H1 (cell line): Measurements from ENCODE around the gene PTPN5. TPM values are rescaled to one million over a fixed set of nuclear protein-coding genes. Genes with fewer than 3 reads are reported as not detected.

Experiments used
- CTCF ChIA-PET: fragments of 300-600 bp; sonication (Branson Sonifier 250); formaldehyde crosslinking; loops from one replicate; lab custom pipeline; 2021; ENCODE audit not compliant: partially characterized antibody; lab: Charles Lee
- POLR2A ChIA-PET: fragments of 300-600 bp; sonication (Branson Sonifier 250); formaldehyde crosslinking; loops from one replicate; lab custom pipeline; 2021; ENCODE audit warnings: inconsistent platforms; ENCODE audit not compliant: partially characterized antibody; lab: Charles Lee
- DNase-seq, 2 experiments: peaks; one replicate each; pipeline versions ENCODE4 v3.0.0 to v3.0.0-alpha.2; 2010 to 2022; ENCODE audit warnings: low spot score in 2 of 2, low read depth in 1 of 2, mixed read lengths in 1 of 2
- FAIRE-seq: peaks from 2 replicates; lab custom pipeline; 2011; peaks lifted over from hg19 to GRCh38; lab: Jason Lieb, UNC
- H2AFZ ChIP-seq: 2 replicates; pipeline ENCODE4 v1.8.1; 2012; ENCODE audit warnings: low read length, inconsistent platforms
- H2AK5ac ChIP-seq: 2 replicates; pipeline ENCODE4 v1.6.1; 2013; ENCODE audit warnings: low read depth, low read length
- H2BK120ac ChIP-seq: replicated peaks from 2 replicates; pipeline ENCODE3; 2013; ENCODE audit warnings: low read depth, low read length, inconsistent platforms
- H2BK12ac ChIP-seq: 2 replicates; pipeline ENCODE4 v1.6.1; 2013; ENCODE audit warnings: low read depth, low read length
- H2BK15ac ChIP-seq: 2 replicates; pipeline ENCODE4 v1.6.1; 2013; ENCODE audit warnings: low read length
- H2BK20ac ChIP-seq: 2 replicates; pipeline ENCODE4 v1.6.1; 2013; ENCODE audit warnings: low read length
- H2BK5ac ChIP-seq: 2 replicates; pipeline ENCODE4 v1.6.1; 2013; ENCODE audit warnings: low read depth, low read length
- H3K14ac ChIP-seq: 2 replicates; pipeline ENCODE4 v1.6.1; 2013; ENCODE audit warnings: inconsistent platforms; ENCODE audit not compliant: insufficient read length
- H3K18ac ChIP-seq: 2 replicates; pipeline ENCODE4 v1.6.1; 2013; ENCODE audit warnings: low read length; ENCODE audit errors: extremely low read depth
- H3K23ac ChIP-seq: 2 replicates; pipeline ENCODE4 v1.6.1; 2013; ENCODE audit warnings: inconsistent platforms; ENCODE audit not compliant: insufficient read length
- H3K23me2 ChIP-seq: 2 replicates; pipeline ENCODE4 v1.6.1; 2013; ENCODE audit warnings: low read depth, low read length
- H3K27ac ChIP-seq: 2 replicates; pipeline ENCODE4 v1.6.1; 2011; ENCODE audit warnings: low read depth, low read length, inconsistent platforms
- H3K27me3 ChIP-seq, 4 experiments: replicated peaks in 1 of 4; 1 replicate in 1 of 4; 2 replicates in 3 of 4; pipeline versions ENCODE4 v1.6.1 to v1.8.1; 2011 to 2013; ENCODE audit warnings: low read length in 3 of 4, mild to moderate bottlenecking in 3 of 4, inconsistent platforms in 2 of 4, mixed read lengths in 2 of 4, moderate library complexity in 1 of 4; ENCODE audit not compliant: control insufficient read depth in 3 of 4, insufficient read depth in 3 of 4; ENCODE audit errors: extremely low read depth in 1 of 4
- H3K36me3 ChIP-seq, 4 experiments: 2 replicates each; pipeline versions ENCODE4 v1.6.1 to v1.8.1; 2011 to 2013; ENCODE audit warnings: mild to moderate bottlenecking in 4 of 4, low read length in 3 of 4, moderate library complexity in 2 of 4, control low read depth in 1 of 4, inconsistent platforms in 1 of 4; ENCODE audit not compliant: insufficient read depth in 4 of 4, control insufficient read depth in 2 of 4
- H3K4ac ChIP-seq: replicated peaks from 2 replicates; pipeline ENCODE3; 2013; ENCODE audit warnings: low read length, low read depth, mixed read lengths, inconsistent platforms; ENCODE audit not compliant: insufficient read length
- H3K4me1 ChIP-seq, 4 experiments: replicated peaks in 1 of 4; 1 replicate in 1 of 4; 2 replicates in 3 of 4; pipeline versions ENCODE4 v1.6.1 to v1.8.1; 2011 to 2013; ENCODE audit warnings: low read length in 3 of 4, inconsistent platforms in 2 of 4, mixed read lengths in 1 of 4; ENCODE audit not compliant: insufficient read depth in 4 of 4, control insufficient read depth in 3 of 4
- H3K4me2 ChIP-seq, 2 experiments: 2 replicates each; pipeline versions ENCODE4 v1.6.1 to v1.8.1; 2011 to 2013; ENCODE audit warnings: low read depth in 2 of 2, low read length in 2 of 2, control low read depth in 1 of 2, inconsistent platforms in 1 of 2, mild to moderate bottlenecking in 1 of 2; ENCODE audit not compliant: insufficient read depth in 1 of 2
- H3K4me3 ChIP-seq, 4 experiments: fragments of 200-600, 300-600 bp in 1 of 4; sonication (generic), shearing (Covaris generic), sonication (Bioruptor Twin) in 1 of 4; 2 replicates each; pipeline versions ENCODE4 v1.5.1 to v1.8.1; 2011 to 2016; ENCODE audit warnings: low read length in 4 of 4, low read depth in 3 of 4, control low read depth in 2 of 4, inconsistent platforms in 2 of 4, mild to moderate bottlenecking in 2 of 4, mixed read lengths in 1 of 4, moderate library complexity in 1 of 4; ENCODE audit not compliant: insufficient read depth in 2 of 4; ENCODE audit errors: extremely low read depth in 1 of 4
- H3K56ac ChIP-seq: replicated peaks from 2 replicates; pipeline ENCODE3; 2013; ENCODE audit warnings: low read depth, mild to moderate bottlenecking, mixed read lengths, low read length, inconsistent platforms; ENCODE audit not compliant: insufficient read length
- H3K79me1 ChIP-seq: 2 replicates; pipeline ENCODE4 v1.6.1; 2013; ENCODE audit warnings: low read depth, low read length, control low read depth
- H3K79me2 ChIP-seq, 2 experiments: 2 replicates each; pipeline versions ENCODE4 v1.6.1 to v1.8.1; 2012 to 2013; ENCODE audit warnings: low read length in 2 of 2, mild to moderate bottlenecking in 2 of 2, inconsistent platforms in 1 of 2; ENCODE audit not compliant: insufficient read depth in 2 of 2, control insufficient read depth in 1 of 2
- H3K9ac ChIP-seq, 4 experiments: replicated peaks in 1 of 4; 1 replicate in 1 of 4; 2 replicates in 3 of 4; pipeline versions ENCODE4 v1.6.1 to v1.8.1; 2011 to 2013; ENCODE audit warnings: low read depth in 3 of 4, low read length in 3 of 4, control low read depth in 2 of 4, mild to moderate bottlenecking in 2 of 4, moderate library complexity in 2 of 4, inconsistent platforms in 1 of 4; ENCODE audit errors: extremely low read depth in 1 of 4
- H3K9me3 ChIP-seq, 2 experiments: 2 replicates each; pipeline versions ENCODE4 v1.6.1 to v1.8.1; 2012 to 2013; ENCODE audit warnings: mild to moderate bottlenecking in 2 of 2, moderate library complexity in 2 of 2, control low read depth in 1 of 2, inconsistent platforms in 1 of 2, low read depth in 1 of 2, low read length in 1 of 2, mixed read lengths in 1 of 2; ENCODE audit not compliant: insufficient read depth in 2 of 2
- H4K20me1 ChIP-seq, 2 experiments: replicated peaks in 1 of 2; 2 replicates each; pipeline versions ENCODE3 to v1.8.1; 2011 to 2013; ENCODE audit warnings: inconsistent platforms in 2 of 2, low read length in 2 of 2, mild to moderate bottlenecking in 1 of 2; ENCODE audit not compliant: insufficient read depth in 2 of 2, control insufficient read depth in 1 of 2
- H4K5ac ChIP-seq: 2 replicates; pipeline ENCODE4 v1.6.1; 2013; ENCODE audit warnings: low read length, low read depth, mixed read lengths, inconsistent platforms; ENCODE audit not compliant: insufficient read length
- H4K8ac ChIP-seq: 2 replicates; pipeline ENCODE4 v1.8.0; 2013; ENCODE audit warnings: mild to moderate bottlenecking, moderate library complexity, low read length, inconsistent platforms; ENCODE audit not compliant: insufficient read depth; ENCODE audit errors: extremely low read depth
- H4K91ac ChIP-seq: replicated peaks from 2 replicates; pipeline ENCODE3; 2013; ENCODE audit warnings: low read length, mixed read lengths, inconsistent platforms; ENCODE audit not compliant: insufficient read length
- CBX5 ChIP-seq: fragments of 300-800, 300-1000 bp; sonication (generic); IDR thresholded peaks from 2 replicates; pipeline ENCODE4 v1.7.1; 2016; ENCODE audit warnings: antibody characterized with exemption, low read length, low read depth
- CREB1 ChIP-seq: IDR thresholded peaks from 2 replicates; pipeline ENCODE4 v1.6.1; 2012; ENCODE audit warnings: inconsistent platforms
- CTBP2 ChIP-seq: IDR thresholded peaks from 2 replicates; pipeline ENCODE4 v1.7.0; 2011; ENCODE audit warnings: borderline replicate concordance, mild to moderate bottlenecking, moderate library complexity, mixed read lengths, low read length; ENCODE audit not compliant: insufficient read depth, insufficient read length
- EZH2 ChIP-seq: fragments of 200-600 bp; sonication (generic); IDR thresholded peaks from 2 replicates; pipeline ENCODE4 v1.7.1; 2012; ENCODE audit warnings: low read depth, mild to moderate bottlenecking, moderate library complexity, low read length, inconsistent platforms; ENCODE audit not compliant: severe bottlenecking
- NRF1 ChIP-seq: IDR thresholded peaks from 2 replicates; pipeline ENCODE4 v1.6.1; 2011; ENCODE audit warnings: mild to moderate bottlenecking, low read depth, low read length, improper control_type of control experiment
- RXRA ChIP-seq: IDR thresholded peaks from 2 replicates; pipeline ENCODE4 v1.6.1; 2011; ENCODE audit warnings: low read depth, mild to moderate bottlenecking, low read length, moderate library complexity; ENCODE audit not compliant: insufficient read depth
- YY1 ChIP-seq: IDR thresholded peaks from 2 replicates; pipeline ENCODE4 v1.6.1; 2011; ENCODE audit warnings: low read depth, mild to moderate bottlenecking, low read length
- ZNF274 ChIP-seq: IDR thresholded peaks from 2 replicates; pipeline ENCODE4 v1.7.0; 2012; ENCODE audit warnings: low read length, borderline replicate concordance; ENCODE audit errors: extremely low read depth
- WGBS, 2 experiments: shearing (Covaris generic) in 1 of 2; methylation state at CpG; one replicate each; pipeline versions ENCODE4 v1.1.6 to v1.1.7; 2013 to 2015; ENCODE audit warnings: low lambda C conversion rate in 2 of 2, mixed read lengths in 2 of 2, inconsistent platforms in 1 of 2, low coverage in 1 of 2, missing lambda C conversion rate in 1 of 2; ENCODE audit not compliant: insufficient replicate concordance in 2 of 2, insufficient coverage in 1 of 2, insufficient read length in 1 of 2; ENCODE audit errors: extremely low coverage in 1 of 2, missing lambda C conversion rate in 1 of 2; 5-methylcytosine and 5-hydroxymethylcytosine counted together
- polyA plus RNA-seq, 7 experiments: library from polyadenylated mRNA; depleted of rRNA in 3 of 7; stranded (reverse) in 5 of 7; unstranded in 2 of 7; fragments of >200 nt in 5 of 7; fragments of 200-250 nt in 2 of 7; gene quantifications; 1 replicate in 5 of 7; 2 replicates in 1 of 7; 4 replicates in 1 of 7; pipeline versions ENCODE4 v1.2.1 to v1.2.3, GENCODE V29; 2011 to 2013; ENCODE audit warnings: missing spikeins in 2 of 7, mixed read lengths in 2 of 7
- total RNA-seq: library from RNA; stranded (reverse); fragmentation: NEBNext Ultra II Directional; extraction: Animal tissue kit (Norgen Biotek cat#: 25700); gene quantifications from 2 replicates; pipeline ENCODE4 v1.2.1, GENCODE V29; 2021
- TF ChIP-seq, protein P1 (sequence below): IDR thresholded peaks from 2 replicates; pipeline ENCODE4 v1.6.1; 2012; ENCODE audit warnings: low read length, inconsistent platforms

Gene PTPN5
- total and polyA plus RNA-seq, 2 of the 8 experiments (the other 6 are each of a cell fraction or from before 2014, with no cell fraction given), result 8.4 to 12.9 TPM

DNA sequence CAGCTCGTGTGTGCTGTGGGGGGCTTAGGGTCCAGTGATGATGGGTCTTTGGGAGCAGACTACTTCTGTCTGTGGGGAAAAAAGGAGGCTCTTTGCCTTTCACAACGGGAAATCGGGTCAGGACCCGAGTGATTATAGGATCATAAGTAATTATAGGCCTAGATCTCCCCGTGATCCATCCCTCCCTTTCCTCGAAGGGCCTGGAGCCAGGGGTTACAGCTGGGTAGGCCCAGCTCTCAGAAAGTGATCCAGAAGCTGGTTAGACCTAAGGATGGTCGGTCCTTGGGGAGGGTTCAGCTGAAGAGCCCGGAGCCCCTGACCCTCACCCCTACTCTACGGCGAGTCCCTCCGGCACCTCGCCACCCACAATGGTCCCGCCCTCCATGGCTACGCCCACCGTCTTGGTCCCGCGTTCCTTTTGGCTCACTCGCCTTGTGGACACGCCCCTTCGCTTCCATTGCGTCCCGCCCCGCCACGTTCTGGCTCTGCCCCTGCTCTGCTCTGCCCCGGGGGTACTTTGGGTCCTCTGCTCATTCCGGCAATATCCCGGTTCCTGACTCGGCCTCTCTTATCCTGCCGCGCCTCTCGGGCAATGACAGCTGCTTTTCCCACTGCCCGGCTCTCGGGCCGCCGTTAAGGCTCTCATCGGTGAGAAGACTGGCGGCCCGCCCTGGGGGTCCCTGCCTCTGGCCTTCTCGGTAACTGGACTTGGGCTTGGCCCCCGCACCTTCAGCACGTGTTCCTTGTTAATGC is 70.6 kb downstream of the PTPN5 start:
- Histone ChIP-seq H4K20me1 (no peaks in the 10 kb centered on the region), H4K8ac (peak overlapping the region; percentile 79; the same call in 1 of the 2 replicates), H3K9ac (peak overlapping the region in 2 of 4 experiments; percentile 63 to 68; a peak in 5 of 7 replicates), H3K23me2 (peaks cover 13% of the 10 kb centered on the region), H2AFZ (peak overlapping the region; percentile 99), H2BK15ac (peak overlapping the region; percentile 61; the same call in 1 of the 2 replicates), H2BK5ac (no peak overlapping the region), H2BK20ac (no peak overlapping the region), H3K79me1 (no peaks in the 10 kb centered on the region), H4K91ac (no peak overlapping the region), H3K4ac (no peak overlapping the region), H3K14ac (no peak overlapping the region), H3K56ac (no peak overlapping the region), H3K27ac (no peak overlapping the region), H3K18ac (0 out of 2 replicates have a peak overlapping the region, but pooled peaks have one; percentile 38), H2BK12ac (no peak overlapping the region), H3K4me2 (peak overlapping the region; percentile 78 to 100), H3K27me3 (peaks cover 0 to 9% (median 3%) of the 10 kb centered on the region in 4 experiments; a peak in 2 of 7 replicates), H3K79me2 (no peaks in the 10 kb centered on the region), H3K36me3 (no peaks in the 10 kb centered on the region), H4K5ac (no peak overlapping the region), H2BK120ac (no peak overlapping the region), H3K4me3 (peak overlapping the region; percentile 48 to 86 (median 80)), H2AK5ac (no peak overlapping the region), H3K4me1 (peaks cover 0 to 8% (median 5%) of the 10 kb centered on the region in 4 experiments; a peak in 5 of 7 replicates), H3K9me3 (no peaks in the 10 kb centered on the region), H3K23ac (no peak overlapping the region)
- ChIA-PET POLR2A (interaction anchor here (0.8 to 2.6 kb wide), 4 partner anchors 8 to 195 kb away, joined by 3 to 10 read pairs (median 3); partner anchors contain the start of gene TSG101), CTCF (interaction anchor here (0.7 to 11.9 kb wide), 18 partner anchors 10 to 139 kb away, joined by 3 to 225 read pairs (median 8); partner anchors contain the start of gene TMEM86A)
- DNase-seq (peak; percentile 75 to 96), FAIRE-seq (no peak)
- 9% methylated on average over 39 of the region's 41 CpGs; no CpG with 5 or more reads in 1 of the 2 experiments for WGBS, 2 experiments
- TF ChIP-seq, protein P1, sequence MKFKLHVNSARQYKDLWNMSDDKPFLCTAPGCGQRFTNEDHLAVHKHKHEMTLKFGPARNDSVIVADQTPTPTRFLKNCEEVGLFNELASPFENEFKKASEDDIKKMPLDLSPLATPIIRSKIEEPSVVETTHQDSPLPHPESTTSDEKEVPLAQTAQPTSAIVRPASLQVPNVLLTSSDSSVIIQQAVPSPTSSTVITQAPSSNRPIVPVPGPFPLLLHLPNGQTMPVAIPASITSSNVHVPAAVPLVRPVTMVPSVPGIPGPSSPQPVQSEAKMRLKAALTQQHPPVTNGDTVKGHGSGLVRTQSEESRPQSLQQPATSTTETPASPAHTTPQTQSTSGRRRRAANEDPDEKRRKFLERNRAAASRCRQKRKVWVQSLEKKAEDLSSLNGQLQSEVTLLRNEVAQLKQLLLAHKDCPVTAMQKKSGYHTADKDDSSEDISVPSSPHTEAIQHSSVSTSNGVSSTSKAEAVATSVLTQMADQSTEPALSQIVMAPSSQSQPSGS, result no peak
- peak; percentile 33 for TF ChIP-seq EZH2
- no peak for TF ChIP-seq NRF1
- TF ChIP-seq RXRA, result no peak
- 0 out of 2 replicates have a peak, but pooled peaks have one; percentile 16 for TF ChIP-seq YY1
- TF ChIP-seq CREB1, result no peak
- no peak for TF ChIP-seq CTBP2
- no peak for TF ChIP-seq ZNF274
- no peak for TF ChIP-seq CBX5
